DND-41 (cell line): ENCODE data around the gene SLC7A9.

Experiments
- ATAC-seq: fragments of 200-7000 bp; cut with Tn5 transposase; 3 replicates; pipeline ENCODE4 v1.9.1; 2021; ENCODE audit warnings: low read depth; ENCODE audit not compliant: insufficient read depth
- DNase-seq: peaks from one replicate; pipeline ENCODE4 v3.0.0-alpha.2; 2020
- H2AFZ ChIP-seq: 2 replicates; pipeline ENCODE4 v1.6.0; 2012; ENCODE audit warnings: low read depth, low read length
- H3K27ac ChIP-seq: 2 replicates; pipeline ENCODE4 v1.5.1; 2012; ENCODE audit warnings: low read length, inconsistent platforms
- H3K27me3 ChIP-seq: fragments of 200-600 bp; sonication (generic); 2 replicates; pipeline ENCODE4 v1.6.0; 2012; ENCODE audit warnings: low read length, mild to moderate bottlenecking, inconsistent platforms; ENCODE audit not compliant: insufficient read depth, poor library complexity
- H3K36me3 ChIP-seq: 2 replicates; pipeline ENCODE4 v1.5.1; 2012; ENCODE audit warnings: low read length, inconsistent platforms; ENCODE audit not compliant: insufficient read depth
- H3K4me1 ChIP-seq: 2 replicates; pipeline ENCODE4 v1.5.1; 2012; ENCODE audit warnings: mild to moderate bottlenecking, low read length; ENCODE audit not compliant: insufficient read depth
- H3K4me2 ChIP-seq: 2 replicates; pipeline ENCODE4 v1.6.0; 2012; ENCODE audit warnings: mild to moderate bottlenecking, moderate library complexity, low read length, inconsistent platforms; ENCODE audit not compliant: insufficient read depth
- H3K4me3 ChIP-seq, 2 experiments: fragments of 200-600 bp in 1 of 2; shearing (Covaris generic) in 1 of 2; 2 replicates each; pipeline ENCODE4 v1.5.1; 2012 to 2016; ENCODE audit warnings: inconsistent platforms in 2 of 2, low read length in 2 of 2, mild to moderate bottlenecking in 2 of 2, low read depth in 1 of 2, moderate library complexity in 1 of 2
- H3K79me2 ChIP-seq: 2 replicates; pipeline ENCODE4 v1.6.0; 2012; ENCODE audit warnings: low read length, inconsistent platforms; ENCODE audit not compliant: insufficient read depth
- H3K9ac ChIP-seq: 2 replicates; pipeline ENCODE4 v1.6.0; 2012; ENCODE audit warnings: low read depth, mild to moderate bottlenecking, inconsistent platforms, low read length, moderate library complexity
- H3K9me3 ChIP-seq: 2 replicates; pipeline ENCODE4 v1.5.1; 2012; ENCODE audit warnings: low read length, moderate library complexity, mild to moderate bottlenecking, inconsistent platforms; ENCODE audit not compliant: insufficient read depth, severe bottlenecking
- H4K20me1 ChIP-seq: 2 replicates; pipeline ENCODE4 v1.6.0; 2012; ENCODE audit warnings: low read length; ENCODE audit not compliant: insufficient read depth
- CTCF ChIP-seq: IDR thresholded peaks from 2 replicates; pipeline ENCODE4 v1.5.1; 2012; ENCODE audit warnings: borderline replicate concordance, low read length, moderate library complexity, mild to moderate bottlenecking; ENCODE audit not compliant: poor library complexity, severe bottlenecking; ENCODE audit errors: extremely low read depth
- EZH2 ChIP-seq: IDR thresholded peaks from 3 replicates; pipeline ENCODE4 v1.6.1; 2012; ENCODE audit warnings: borderline replicate concordance, low read depth, mild to moderate bottlenecking, moderate library complexity, low read length, inconsistent platforms; ENCODE audit not compliant: severe bottlenecking

Gene SLC7A9

DNA sequence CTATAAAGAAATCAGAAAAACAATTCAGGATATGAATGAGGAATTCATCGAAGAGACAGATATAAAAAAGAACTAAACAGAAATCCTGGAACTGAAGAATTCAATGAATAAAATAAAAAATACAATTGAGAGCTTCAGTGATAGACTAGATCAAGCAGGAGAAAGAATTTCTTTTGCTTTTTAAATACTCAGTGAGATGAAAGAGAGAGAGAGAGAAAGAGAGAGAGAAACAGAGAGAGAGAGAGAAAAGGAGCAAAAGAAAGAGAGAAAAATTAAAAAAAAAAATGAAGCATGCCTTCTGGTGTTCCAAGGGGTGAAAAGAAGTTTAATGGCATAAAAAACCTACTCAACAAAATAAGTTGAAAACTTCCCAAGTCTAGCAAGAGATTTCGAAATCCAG lies 22.0 kb upstream of the SLC7A9 start:
- H3K4me1 ChIP-seq = no peaks in the 10 kb centered on the region
- no peak overlapping the region for H2AFZ ChIP-seq
- H3K4me2 ChIP-seq = no peak overlapping the region
- no peak overlapping the region for H3K9ac ChIP-seq
- TF ChIP-seq CTCF (no peak), EZH2 (no peak)
- H3K79me2 ChIP-seq = no peaks in the 10 kb centered on the region
- peaks cover 22% of the 10 kb centered on the region for H3K9me3 ChIP-seq
- H3K27ac ChIP-seq = no peak overlapping the region
- H3K4me3 ChIP-seq = no peak overlapping the region
- ATAC-seq = no peak
- no peaks in the 10 kb centered on the region for H4K20me1 ChIP-seq
- no peak for DNase-seq
- H3K36me3 ChIP-seq = peaks cover 34% of the 10 kb centered on the region
- no peaks in the 10 kb centered on the region for H3K27me3 ChIP-seq

DNA sequence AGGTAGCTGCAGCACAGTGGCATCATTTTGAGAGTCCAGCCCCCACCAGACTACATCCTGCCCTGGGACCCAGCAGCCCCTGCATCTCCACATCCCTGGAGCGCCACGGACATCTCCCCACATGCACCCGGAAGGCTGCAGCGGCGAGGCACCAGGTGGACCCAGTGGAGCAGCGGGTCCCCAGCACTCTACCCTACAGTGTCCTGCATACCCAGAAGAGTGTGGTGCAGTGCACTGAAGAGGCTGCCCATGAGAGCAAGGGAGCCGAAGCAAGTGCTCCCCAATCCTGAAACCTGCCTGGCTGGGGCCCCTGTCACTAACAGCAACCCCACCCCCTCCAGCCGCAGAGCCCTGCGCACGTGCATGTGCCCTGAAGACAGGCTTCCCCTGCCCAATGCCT lies 21.3 kb upstream of the SLC7A9 start:
- Histone ChIP-seq H3K4me2 (no peak overlapping the region), H3K27ac (no peak overlapping the region), H3K27me3 (no peaks in the 10 kb centered on the region), H3K9ac (no peak overlapping the region), H3K4me1 (no peaks in the 10 kb centered on the region), H3K4me3 (no peak overlapping the region), H4K20me1 (no peaks in the 10 kb centered on the region), H3K36me3 (peaks cover 34% of the 10 kb centered on the region), H3K9me3 (peaks cover 22% of the 10 kb centered on the region), H2AFZ (no peak overlapping the region), H3K79me2 (no peaks in the 10 kb centered on the region)
- ATAC-seq = no peak
- no peak for DNase-seq
- no peak for TF ChIP-seq CTCF
- TF ChIP-seq EZH2 = no peak

- H3K9me3 ChIP-seq = peaks cover 22% of the 10 kb centered on the region
- ATAC-seq = no peak
- no peak for TF ChIP-seq EZH2
- no peak for TF ChIP-seq CTCF
Measured at GRCh38 chr19:32890326-32890725, 20.8 kb upstream of the SLC7A9 start.

More at GRCh38 chr19:32890326-32890725, 20.8 kb upstream of the SLC7A9 start:
- Histone ChIP-seq H3K27me3 (no peaks in the 10 kb centered on the region), H4K20me1 (no peaks in the 10 kb centered on the region), H3K4me3 (no peak overlapping the region), H3K9ac (no peak overlapping the region), H3K79me2 (no peaks in the 10 kb centered on the region), H3K4me1 (no peaks in the 10 kb centered on the region), H3K27ac (no peak overlapping the region), H3K4me2 (no peak overlapping the region), H3K36me3 (peaks cover 34% of the 10 kb centered on the region), H2AFZ (no peak overlapping the region)
- DNase-seq = no peak
